GM12891 (cell line): ENCODE measurements around the gene RER1.

Experiments
- POLR2A ChIP-seq: IDR thresholded peaks from 2 replicates; pipeline ENCODE4 v1.6.1; 2011; ENCODE audit warnings: low read depth, low read length, control low read depth
- POLR2AphosphoS5 ChIP-seq: IDR thresholded peaks from 2 replicates; pipeline ENCODE4 v1.6.1; 2011; ENCODE audit warnings: low read depth, low read length, control low read depth
- SPI1 ChIP-seq: IDR thresholded peaks from 2 replicates; pipeline ENCODE4 v1.6.1; 2011; ENCODE audit warnings: low read depth, low read length, control low read depth

DNA sequence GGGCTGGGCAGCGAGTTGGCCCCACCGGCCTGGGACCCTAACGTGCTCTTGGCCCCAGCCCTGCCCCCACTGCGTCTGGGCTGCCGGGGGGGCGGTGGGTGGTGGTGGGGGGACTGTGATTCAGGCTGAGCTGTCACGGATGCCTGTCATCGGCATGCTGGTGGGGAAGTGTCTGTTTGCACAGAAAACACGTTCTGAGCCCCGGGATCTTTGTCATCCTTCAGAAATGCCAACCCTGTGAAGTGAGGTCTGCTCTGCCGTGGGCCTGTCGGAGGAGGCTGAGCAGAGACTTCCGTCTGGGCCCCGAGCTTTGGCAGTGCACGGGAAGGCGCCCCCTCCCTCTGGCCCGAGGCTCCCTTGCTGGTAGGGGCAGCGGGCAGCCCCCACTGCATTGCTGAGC is 60.1 kb downstream of the RER1 start:
- TF ChIP-seq POLR2A = no peak
- TF ChIP-seq SPI1 = no peak
- no peak for TF ChIP-seq POLR2AphosphoS5
